ENCODE results near the gene LMTK2.

LMTK2 gene

GRCh38 chr7:98203261-98203963 lies 96.8 kb downstream of the LMTK2 start:
- no peak for DNase-seq (ENCODE audit: low spot score)

GRCh38 chr7:98203964-98204605 lies 97.4 kb downstream of the LMTK2 start:
- DNase-seq (ENCODE audit: low spot score): no peak

GRCh38 chr7:98204670-98205069 lies 98.0 kb downstream of the LMTK2 start:
- DNase-seq (ENCODE audit: low spot score): no peak

DNA sequence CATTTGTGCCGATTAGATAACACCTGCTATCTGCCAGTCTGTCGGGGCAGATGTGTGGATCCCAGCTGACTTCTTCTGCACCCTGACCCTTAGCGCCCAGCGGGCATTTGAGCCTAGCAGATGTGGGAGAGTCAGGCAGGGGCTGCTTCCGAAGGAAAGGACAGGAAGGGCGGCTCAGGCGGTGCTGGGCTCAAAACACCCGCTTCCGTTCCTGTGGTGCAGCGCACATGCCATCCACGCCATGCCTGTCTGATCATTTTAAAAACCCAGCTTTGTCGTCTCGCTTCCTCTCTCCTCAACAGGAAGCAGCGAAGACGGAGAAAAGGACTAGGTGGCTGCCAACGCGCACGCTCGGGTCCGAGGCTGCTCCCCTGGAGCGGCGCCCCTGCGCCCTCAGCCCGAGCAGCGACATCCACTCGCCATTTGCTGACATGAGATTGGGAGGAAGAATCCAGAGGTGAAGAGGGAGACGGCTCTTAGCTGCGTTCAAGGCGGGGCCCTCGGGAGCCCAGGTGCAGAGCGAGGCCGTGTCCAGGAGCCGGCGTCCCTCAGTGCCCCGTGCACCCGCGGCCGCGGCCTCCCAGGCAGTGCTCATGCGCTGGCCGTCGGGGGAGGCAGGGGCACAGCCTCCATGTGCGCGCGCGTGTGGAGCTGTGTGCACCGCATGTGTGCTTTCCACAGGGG lies 98.6 kb downstream of the LMTK2 start:
- no peak for DNase-seq (ENCODE audit: low spot score)

- no peak for DNase-seq (ENCODE audit: low spot score)
These were observed 100.0 kb downstream of the LMTK2 start for GRCh38 chr7:98206451-98207330.

DNA sequence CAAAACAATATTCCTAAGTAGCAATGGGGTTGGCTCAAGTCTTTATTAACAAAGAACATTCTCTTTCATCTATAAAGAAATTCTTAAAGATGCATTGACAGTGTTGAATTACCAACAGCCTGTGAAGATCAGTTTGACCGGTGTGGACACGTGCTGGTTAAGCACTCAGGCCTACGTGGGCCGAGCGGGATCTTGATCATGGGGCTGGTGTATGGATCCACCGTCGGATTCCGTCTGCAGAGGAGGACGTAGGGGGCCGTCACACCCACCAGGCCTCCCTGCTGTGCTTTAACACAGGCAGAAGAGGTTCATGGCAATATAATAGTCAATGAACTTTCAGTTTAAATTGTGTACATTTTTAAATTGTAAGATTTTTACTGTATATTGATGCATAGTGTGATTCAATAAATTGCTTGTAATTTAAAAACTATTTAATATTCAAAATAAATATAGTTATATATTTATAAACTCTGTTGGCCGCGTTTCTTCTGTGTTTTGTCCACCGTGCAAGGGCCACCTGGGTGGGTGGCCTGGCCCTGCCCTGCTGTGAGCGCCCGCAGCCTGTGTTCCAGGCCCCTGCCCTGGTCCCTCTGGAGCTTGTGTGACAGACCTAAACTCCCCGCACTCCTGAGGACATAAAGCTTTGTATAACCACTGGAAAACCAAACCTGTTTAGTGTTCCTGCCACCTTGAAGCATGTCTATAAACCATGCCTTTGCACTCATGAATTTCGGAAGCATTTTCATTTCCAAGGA lies 102.7 kb downstream of the LMTK2 start:
- DNase-seq (ENCODE audit: low spot score): no peak

GRCh38 chr7:98210513-98211220 lies 104.0 kb downstream of the LMTK2 start:
- DNase-seq (ENCODE audit: low spot score): no peak

DNA sequence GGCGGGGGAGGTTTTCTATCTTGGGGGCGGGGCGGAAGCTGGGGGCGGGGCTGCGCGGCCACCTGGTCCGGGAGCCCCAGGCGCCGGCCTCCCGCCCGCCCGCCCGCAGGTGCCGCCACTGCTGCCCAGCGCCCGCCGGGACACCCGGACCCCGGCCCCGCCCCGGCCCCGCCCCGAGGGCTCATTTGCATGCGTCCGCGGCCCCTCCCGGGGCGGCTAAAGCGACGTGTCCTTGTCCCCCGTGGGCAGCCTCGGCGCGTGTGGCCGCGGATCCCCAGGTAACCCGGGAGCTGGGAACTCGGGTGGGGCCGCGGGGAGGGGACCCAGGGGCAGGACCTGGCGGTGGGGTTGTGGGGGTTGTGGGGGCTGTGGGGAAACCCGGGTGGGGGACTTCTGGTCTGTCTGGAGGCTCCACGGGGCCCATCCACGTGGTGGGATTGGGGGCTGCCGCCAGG lies 104.6 kb downstream of the LMTK2 start, which contains the start of gene BHLHA15:
Gene BHLHA15, plus strand, starts transcription at position 219 of the 455 bp plus-strand sequence. CDS start 871 bp downstream, outside the sequence.
- DNase-seq (ENCODE audit: low spot score): no peak

DNA sequence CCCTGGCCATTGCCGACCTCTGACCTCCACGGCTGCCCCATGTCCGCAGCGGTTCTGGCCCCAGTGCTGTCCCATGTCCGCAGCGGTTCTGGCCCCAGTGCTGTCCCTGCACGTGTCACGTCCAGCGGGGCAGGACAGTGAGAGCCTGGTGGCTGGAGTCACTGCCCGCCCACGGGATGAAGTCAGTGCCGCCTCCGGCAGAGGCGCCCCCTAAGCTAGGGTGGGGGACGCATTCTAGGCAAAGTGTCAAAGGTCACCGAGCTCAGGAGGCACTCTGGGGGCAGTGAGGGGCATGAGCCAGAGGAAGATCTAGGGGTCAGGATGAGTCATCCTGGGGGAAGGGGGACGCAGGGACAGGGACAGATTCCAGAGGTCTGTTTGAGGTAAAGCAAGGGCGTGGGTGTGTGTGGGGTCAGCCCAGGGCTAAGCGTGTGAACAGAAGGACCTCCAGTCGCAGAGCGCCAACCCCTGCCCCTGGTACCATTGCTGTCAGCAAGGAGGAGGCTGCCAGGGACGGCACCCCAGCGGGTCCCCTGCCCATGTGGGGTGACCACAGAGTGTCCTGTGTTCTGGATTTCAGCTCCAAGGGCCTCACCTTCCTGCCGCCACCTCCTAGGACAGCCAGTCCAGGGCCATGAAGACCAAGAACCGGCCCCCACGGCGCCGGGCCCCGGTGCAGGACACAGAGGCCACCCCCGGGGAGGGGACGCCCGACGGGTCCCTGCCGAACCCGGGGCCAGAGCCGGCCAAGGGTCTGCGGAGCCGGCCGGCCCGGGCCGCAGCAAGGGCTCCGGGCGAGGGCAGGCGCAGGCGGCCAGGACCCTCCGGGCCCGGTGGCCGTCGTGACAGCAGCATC lies 105.2 kb downstream of the LMTK2 start:
- no peak for DNase-seq (ENCODE audit: low spot score)

- DNase-seq (ENCODE audit: low spot score): no peak
These were observed 105.9 kb downstream of the LMTK2 start for GRCh38 chr7:98212532-98213041.

- no peak for DNase-seq (ENCODE audit: low spot score)
These were observed 106.7 kb downstream of the LMTK2 start for GRCh38 chr7:98213296-98213887.

GRCh38 chr7:98213888-98214810 lies 107.5 kb downstream of the LMTK2 start:
- no peak for DNase-seq (ENCODE audit: low spot score)

GRCh38 chr7:98214811-98215321 lies 108.2 kb downstream of the LMTK2 start:
- no peak for DNase-seq (ENCODE audit: low spot score)

DNA sequence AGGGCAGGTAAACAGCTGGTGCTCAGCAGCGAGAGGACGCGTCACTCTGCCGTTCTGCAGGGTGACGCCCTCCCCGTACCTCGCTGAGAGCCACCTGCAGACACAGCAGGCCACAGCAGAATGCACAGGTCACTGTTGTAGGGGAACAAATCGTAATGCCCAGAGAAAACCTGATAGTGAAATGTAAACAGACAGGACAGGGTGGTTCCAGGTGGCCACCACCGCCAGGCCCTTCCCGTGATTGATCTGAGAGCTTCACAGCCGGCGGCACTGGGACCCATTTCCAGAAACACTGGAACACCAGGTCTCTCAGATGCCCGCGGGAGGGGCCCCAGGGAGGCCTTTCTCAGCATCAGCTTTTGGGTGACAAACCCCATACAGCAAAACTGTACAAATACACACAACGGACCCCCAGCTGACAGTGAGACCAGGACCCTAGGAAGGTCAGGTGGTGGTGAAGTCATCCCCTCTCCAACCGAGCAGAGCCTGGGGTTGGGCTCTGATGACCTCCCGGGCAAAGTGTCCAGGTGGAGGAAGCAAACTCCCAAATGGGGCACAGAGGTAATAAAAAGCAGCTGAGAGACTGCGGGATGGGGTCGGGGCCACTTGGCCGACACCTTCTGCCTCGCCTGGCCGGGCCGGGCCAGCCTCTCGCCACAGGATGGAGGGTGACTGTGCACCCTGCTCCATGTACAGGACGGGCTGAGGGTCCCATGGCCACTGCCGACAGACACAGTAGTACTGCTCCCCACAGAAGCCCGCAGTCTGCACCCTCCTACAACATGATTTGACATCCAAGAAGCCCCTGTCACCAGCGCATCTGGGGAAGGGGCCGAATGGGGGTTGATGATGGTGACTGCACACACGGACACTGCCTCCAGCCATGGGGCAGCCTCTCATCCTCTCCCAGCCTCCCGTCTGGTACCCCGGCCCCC lies 109.2 kb downstream of the LMTK2 start:
- DNase-seq (ENCODE audit: low spot score): no peak

GRCh38 chr7:98216941-98217622 lies 110.4 kb downstream of the LMTK2 start:
- DNase-seq (ENCODE audit: low spot score): no peak
